SK-N-SH (cell line): ENCODE results near the gene SLC34A1. TPM values are rescaled to one million over a fixed set of nuclear protein-coding genes. Genes with fewer than 3 reads are reported as not detected.

Source experiments
- CTCF ChIA-PET: fragments of 300-600, 350-600 bp; formaldehyde crosslinking; extraction: SDS; loops from one replicate; lab custom pipeline; 2021; lab: Yijun Ruan, JAX
- POLR2A ChIA-PET: fragments of 350-600 bp; sonication (Branson Sonifier 250); formaldehyde crosslinking; extraction: SDS; loops from one replicate; lab custom pipeline; 2020; ENCODE audit warnings: antibody characterized with exemption, inconsistent platforms; lab: Yijun Ruan, JAX
- DNase-seq: peaks from one replicate; pipeline ENCODE4 v3.0.0; 2012
- H2AFZ ChIP-seq: fragments of 200-600 bp; sonication (generic); 2 replicates; pipeline ENCODE4 v1.8.1; 2016; ENCODE audit warnings: antibody characterized with exemption, mild to moderate bottlenecking, low read depth
- H3F3A ChIP-seq: fragments of 200-600 bp; sonication (generic); replicated peaks from 2 replicates; pipeline ENCODE3; 2016; ENCODE audit warnings: antibody characterized with exemption, mild to moderate bottlenecking; ENCODE audit not compliant: insufficient read depth
- H3K27ac ChIP-seq, 2 experiments: fragments of 200-500 bp in 1 of 2; fragments of 200-600 bp in 1 of 2; sonication (Bioruptor generic) in 1 of 2; sonication (generic), shearing (Covaris generic) in 1 of 2; 2 replicates each; pipeline versions ENCODE4 v1.5.1 to v1.6.1; 2014 to 2016; ENCODE audit warnings: low read depth in 2 of 2, inconsistent platforms in 1 of 2, low read length in 1 of 2, mild to moderate bottlenecking in 1 of 2, mixed read lengths in 1 of 2
- H3K27me3 ChIP-seq: fragments of 200-600 bp; sonication (generic), shearing (Covaris generic); 2 replicates; pipeline ENCODE4 v1.6.1; 2016; ENCODE audit warnings: mixed run types; ENCODE audit not compliant: insufficient read depth
- H3K36me3 ChIP-seq, 2 experiments: fragments of 200-500 bp in 1 of 2; fragments of 200-600 bp in 1 of 2; sonication (Bioruptor generic) in 1 of 2; sonication (generic) in 1 of 2; replicated peaks in 1 of 2; 2 replicates each; pipeline versions ENCODE3 to v1.5.1; 2014 to 2016; ENCODE audit warnings: low read length in 1 of 2, mild to moderate bottlenecking in 1 of 2; ENCODE audit not compliant: insufficient read depth in 2 of 2, control insufficient read depth in 1 of 2
- H3K4me1 ChIP-seq, 2 experiments: fragments of 200-500 bp in 1 of 2; fragments of 200-600 bp in 1 of 2; sonication (Bioruptor generic) in 1 of 2; sonication (generic), shearing (Covaris generic) in 1 of 2; 2 replicates each; pipeline versions ENCODE4 v1.5.1 to v1.6.1; 2014 to 2016; ENCODE audit warnings: low read depth in 1 of 2, low read length in 1 of 2, mixed run types in 1 of 2; ENCODE audit not compliant: insufficient read depth in 2 of 2, control insufficient read depth in 1 of 2
- H3K4me2 ChIP-seq: fragments of 200-600 bp; sonication (generic), shearing (Covaris generic); 2 replicates; pipeline ENCODE4 v1.6.1; 2017; ENCODE audit warnings: mixed run types
- H3K4me3 ChIP-seq, 2 experiments: fragments of 200-500 bp in 1 of 2; fragments of 200-600 bp in 1 of 2; sonication (Bioruptor generic) in 1 of 2; sonication (generic), shearing (Covaris generic) in 1 of 2; 2 replicates each; pipeline versions ENCODE4 v1.5.1 to v1.8.1; 2014 to 2016; ENCODE audit warnings: low read depth in 2 of 2, inconsistent platforms in 1 of 2, low read length in 1 of 2, mild to moderate bottlenecking in 1 of 2, mixed read lengths in 1 of 2, moderate library complexity in 1 of 2
- H3K79me2 ChIP-seq: fragments of 200-600 bp; sonication (generic); 2 replicates; pipeline ENCODE4 v1.8.1; 2017; ENCODE audit warnings: mild to moderate bottlenecking; ENCODE audit not compliant: insufficient read depth
- H3K9ac ChIP-seq: fragments of 200-600 bp; sonication (generic); 2 replicates; pipeline ENCODE4 v1.6.1; 2017; ENCODE audit warnings: mixed run types
- H3K9me2 ChIP-seq: fragments of 200-600 bp; sonication (generic); 2 replicates; pipeline ENCODE4 v1.6.1; 2017; ENCODE audit warnings: mixed run types
- H3K9me3 ChIP-seq: fragments of 200-600 bp; sonication (generic); 2 replicates; pipeline ENCODE4 v1.6.1; 2017; ENCODE audit warnings: mixed run types, mild to moderate bottlenecking, moderate library complexity
- H4K20me1 ChIP-seq: fragments of 200-600 bp; sonication (generic); 2 replicates; pipeline ENCODE4 v1.6.1; 2017; ENCODE audit warnings: mild to moderate bottlenecking, mixed run types; ENCODE audit not compliant: insufficient read depth
- CHD2 ChIP-seq: fragments of 150-350 bp; IDR thresholded peaks from 2 replicates; pipeline ENCODE4 v1.6.1; 2018; ENCODE audit warnings: low read length; ENCODE audit not compliant: partially characterized antibody
- ELF1 ChIP-seq: IDR thresholded peaks from 2 replicates; pipeline ENCODE4 v1.4.0; 2012
- EZH2phosphoT487 ChIP-seq: fragments of 200-600 bp; sonication (generic); IDR thresholded peaks from 2 replicates; pipeline ENCODE4 v1.6.1; 2017; ENCODE audit warnings: low read depth, mixed run types, mild to moderate bottlenecking, antibody characterized with exemption, moderate library complexity, borderline replicate concordance
- FOXJ3 ChIP-seq: sonication (generic); formaldehyde crosslinking; IDR thresholded peaks from 2 replicates; pipeline ENCODE4 v1.5.1; 2020; ENCODE audit warnings: mild to moderate bottlenecking, missing genetic modification reagents
- GABPA ChIP-seq: IDR thresholded peaks from 2 replicates; pipeline ENCODE4 v1.4.0; 2012; ENCODE audit warnings: low read depth, mild to moderate bottlenecking
- WGBS: methylation state at CpG from one replicate; pipeline ENCODE4 v1.1.6; 2017; ENCODE audit warnings: low lambda C conversion rate; 5-methylcytosine and 5-hydroxymethylcytosine counted together
- polyA plus RNA-seq, 3 experiments: library from polyadenylated mRNA; depleted of rRNA; stranded (reverse); fragments of >200 nt; gene quantifications; 2 replicates each; pipeline ENCODE4 v1.2.3, GENCODE V29; 2012
- TF ChIP-seq, protein P1 (sequence below): IDR thresholded peaks from 2 replicates; pipeline ENCODE4 v1.4.0; 2012; ENCODE audit warnings: low read depth, borderline replicate concordance
- TF ChIP-seq, protein P2 (sequence below): IDR thresholded peaks from 2 replicates; pipeline ENCODE4; 2012
- TF ChIP-seq, protein P3 (sequence below): fragments of 150-350 bp; IDR thresholded peaks from 2 replicates; pipeline ENCODE4 v1.6.1; 2016; ENCODE audit warnings: mild to moderate bottlenecking, low read depth, low read length
- TF ChIP-seq, protein P4 (sequence below): fragments of 200-600 bp; sonication (generic); IDR thresholded peaks from 2 replicates; pipeline ENCODE4 v1.6.1; 2017; ENCODE audit warnings: antibody characterized with exemption, mild to moderate bottlenecking, moderate library complexity
- TF ChIP-seq, protein P5 (sequence below): fragments of 150-350 bp; IDR thresholded peaks from 2 replicates; pipeline ENCODE4 v1.6.1; 2017; ENCODE audit warnings: antibody characterized with exemption, low read length, low read depth, borderline replicate concordance

The SLC34A1 gene
- polyA plus RNA-seq, 1 of the 3 experiments (the other 2 are of a cell fraction) = 0.03 TPM

DNA sequence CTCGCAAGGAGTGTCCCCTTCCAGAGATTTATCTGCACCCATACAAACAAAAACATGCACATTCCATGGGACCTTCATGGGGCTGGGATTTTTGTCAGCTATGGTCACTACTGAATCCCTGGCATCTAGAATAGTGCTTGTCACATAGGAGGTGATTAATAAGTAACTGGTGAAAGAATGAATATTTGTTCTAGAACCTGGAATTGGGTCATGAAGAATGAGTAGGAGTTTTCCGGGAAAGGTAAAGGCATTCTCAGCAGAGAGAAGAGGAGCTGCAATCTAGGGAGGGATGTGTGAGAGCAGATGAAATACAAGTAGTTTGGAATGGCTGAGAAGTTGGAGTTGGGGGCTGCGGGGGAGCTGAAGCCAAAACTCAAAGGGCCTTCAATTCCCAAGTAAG lies 30.0 kb upstream of the SLC34A1 start:
- H3F3A ChIP-seq = no peaks in the 10 kb centered on the region
- WGBS = 73% methylated on average over 3 of the region's 3 CpGs
- H3K4me3 ChIP-seq = no peak overlapping the region
- POLR2A ChIA-PET = no interaction called here
- H3K4me2 ChIP-seq = no peak overlapping the region
- H3K9me3 ChIP-seq = no peaks in the 10 kb centered on the region
- no peak overlapping the region for H2AFZ ChIP-seq
- peaks cover 0 to 26% of the 10 kb centered on the region in 2 experiments; a peak in 2 of 4 replicates for H3K4me1 ChIP-seq
- H3K79me2 ChIP-seq = peaks cover 22% of the 10 kb centered on the region
- DNase-seq = no peak
- no peaks in the 10 kb centered on the region for H3K27me3 ChIP-seq
- no peak overlapping the region for H3K27ac ChIP-seq
- no peak overlapping the region for H3K9ac ChIP-seq
- H3K36me3 ChIP-seq = peaks cover 0 to 5% of the 10 kb centered on the region in 2 experiments
- no peaks in the 10 kb centered on the region for H3K9me2 ChIP-seq
- CTCF ChIA-PET = interaction anchor here (1.1 to 3.3 kb wide), 2 partner anchors 16 to 36 kb away, joined by 3 to 14 read pairs; no protein-coding TSS in a partner anchor
- TF ChIP-seq FOXJ3 (CRISPR knock-in tag) (no peak), EZH2phosphoT487 (no peak), ELF1 (no peak), CHD2 (no peak), GABPA (no peak)
- TF ChIP-seq, protein P1, sequence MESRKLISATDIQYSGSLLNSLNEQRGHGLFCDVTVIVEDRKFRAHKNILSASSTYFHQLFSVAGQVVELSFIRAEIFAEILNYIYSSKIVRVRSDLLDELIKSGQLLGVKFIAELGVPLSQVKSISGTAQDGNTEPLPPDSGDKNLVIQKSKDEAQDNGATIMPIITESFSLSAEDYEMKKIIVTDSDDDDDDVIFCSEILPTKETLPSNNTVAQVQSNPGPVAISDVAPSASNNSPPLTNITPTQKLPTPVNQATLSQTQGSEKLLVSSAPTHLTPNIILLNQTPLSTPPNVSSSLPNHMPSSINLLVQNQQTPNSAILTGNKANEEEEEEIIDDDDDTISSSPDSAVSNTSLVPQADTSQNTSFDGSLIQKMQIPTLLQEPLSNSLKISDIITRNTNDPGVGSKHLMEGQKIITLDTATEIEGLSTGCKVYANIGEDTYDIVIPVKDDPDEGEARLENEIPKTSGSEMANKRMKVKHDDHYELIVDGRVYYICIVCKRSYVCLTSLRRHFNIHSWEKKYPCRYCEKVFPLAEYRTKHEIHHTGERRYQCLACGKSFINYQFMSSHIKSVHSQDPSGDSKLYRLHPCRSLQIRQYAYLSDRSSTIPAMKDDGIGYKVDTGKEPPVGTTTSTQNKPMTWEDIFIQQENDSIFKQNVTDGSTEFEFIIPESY = no peak
- TF ChIP-seq, protein P2, sequence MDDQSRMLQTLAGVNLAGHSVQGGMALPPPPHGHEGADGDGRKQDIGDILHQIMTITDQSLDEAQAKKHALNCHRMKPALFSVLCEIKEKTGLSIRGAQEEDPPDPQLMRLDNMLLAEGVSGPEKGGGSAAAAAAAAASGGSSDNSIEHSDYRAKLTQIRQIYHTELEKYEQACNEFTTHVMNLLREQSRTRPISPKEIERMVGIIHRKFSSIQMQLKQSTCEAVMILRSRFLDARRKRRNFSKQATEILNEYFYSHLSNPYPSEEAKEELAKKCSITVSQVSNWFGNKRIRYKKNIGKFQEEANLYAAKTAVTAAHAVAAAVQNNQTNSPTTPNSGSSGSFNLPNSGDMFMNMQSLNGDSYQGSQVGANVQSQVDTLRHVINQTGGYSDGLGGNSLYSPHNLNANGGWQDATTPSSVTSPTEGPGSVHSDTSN = no peak
- TF ChIP-seq, protein P3, sequence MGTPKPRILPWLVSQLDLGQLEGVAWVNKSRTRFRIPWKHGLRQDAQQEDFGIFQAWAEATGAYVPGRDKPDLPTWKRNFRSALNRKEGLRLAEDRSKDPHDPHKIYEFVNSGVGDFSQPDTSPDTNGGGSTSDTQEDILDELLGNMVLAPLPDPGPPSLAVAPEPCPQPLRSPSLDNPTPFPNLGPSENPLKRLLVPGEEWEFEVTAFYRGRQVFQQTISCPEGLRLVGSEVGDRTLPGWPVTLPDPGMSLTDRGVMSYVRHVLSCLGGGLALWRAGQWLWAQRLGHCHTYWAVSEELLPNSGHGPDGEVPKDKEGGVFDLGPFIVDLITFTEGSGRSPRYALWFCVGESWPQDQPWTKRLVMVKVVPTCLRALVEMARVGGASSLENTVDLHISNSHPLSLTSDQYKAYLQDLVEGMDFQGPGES = no peak
- TF ChIP-seq, protein P4, sequence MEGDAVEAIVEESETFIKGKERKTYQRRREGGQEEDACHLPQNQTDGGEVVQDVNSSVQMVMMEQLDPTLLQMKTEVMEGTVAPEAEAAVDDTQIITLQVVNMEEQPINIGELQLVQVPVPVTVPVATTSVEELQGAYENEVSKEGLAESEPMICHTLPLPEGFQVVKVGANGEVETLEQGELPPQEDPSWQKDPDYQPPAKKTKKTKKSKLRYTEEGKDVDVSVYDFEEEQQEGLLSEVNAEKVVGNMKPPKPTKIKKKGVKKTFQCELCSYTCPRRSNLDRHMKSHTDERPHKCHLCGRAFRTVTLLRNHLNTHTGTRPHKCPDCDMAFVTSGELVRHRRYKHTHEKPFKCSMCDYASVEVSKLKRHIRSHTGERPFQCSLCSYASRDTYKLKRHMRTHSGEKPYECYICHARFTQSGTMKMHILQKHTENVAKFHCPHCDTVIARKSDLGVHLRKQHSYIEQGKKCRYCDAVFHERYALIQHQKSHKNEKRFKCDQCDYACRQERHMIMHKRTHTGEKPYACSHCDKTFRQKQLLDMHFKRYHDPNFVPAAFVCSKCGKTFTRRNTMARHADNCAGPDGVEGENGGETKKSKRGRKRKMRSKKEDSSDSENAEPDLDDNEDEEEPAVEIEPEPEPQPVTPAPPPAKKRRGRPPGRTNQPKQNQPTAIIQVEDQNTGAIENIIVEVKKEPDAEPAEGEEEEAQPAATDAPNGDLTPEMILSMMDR = no peak
- TF ChIP-seq, protein P5, sequence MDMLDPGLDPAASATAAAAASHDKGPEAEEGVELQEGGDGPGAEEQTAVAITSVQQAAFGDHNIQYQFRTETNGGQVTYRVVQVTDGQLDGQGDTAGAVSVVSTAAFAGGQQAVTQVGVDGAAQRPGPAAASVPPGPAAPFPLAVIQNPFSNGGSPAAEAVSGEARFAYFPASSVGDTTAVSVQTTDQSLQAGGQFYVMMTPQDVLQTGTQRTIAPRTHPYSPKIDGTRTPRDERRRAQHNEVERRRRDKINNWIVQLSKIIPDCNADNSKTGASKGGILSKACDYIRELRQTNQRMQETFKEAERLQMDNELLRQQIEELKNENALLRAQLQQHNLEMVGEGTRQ = no peak
- TF ChIP-seq, all 33 proteins: peak for 0
- H4K20me1 ChIP-seq = no peaks in the 10 kb centered on the region
